IMR-90 (cell line): ENCODE data around the gene TFEB. TPM values are rescaled to one million over a fixed set of nuclear protein-coding genes. Genes with fewer than 3 reads are reported as not detected.

ENCODE experiments used
- ATAC-seq: fragments of 200-7000 bp; cut with Tn5 transposase; 2 replicates; pipeline ENCODE4 v1.9.1; 2020; ENCODE audit warnings: low read depth, mild to moderate bottlenecking, moderate library complexity
- BruUV-seq: library from RNA; stranded (reverse); fragments of 400-500 nt; replicated peaks from 2 replicates; lab custom pipeline; 2021; lab: Mats Ljungman, UMichigan
- CTCF ChIA-PET: fragments of 300-600 bp; formaldehyde crosslinking; extraction: SDS; loops from one replicate; lab custom pipeline; 2021; ENCODE audit warnings: antibody characterized with exemption; lab: Yijun Ruan, JAX
- POLR2A ChIA-PET: fragments of 300-600 bp; sonication (Branson Sonifier 250); formaldehyde crosslinking; loops from one replicate; lab custom pipeline; 2022; ENCODE audit warnings: antibody characterized with exemption; ENCODE audit not compliant: unreplicated experiment; lab: Charles Lee
- DNase-seq: peaks from one replicate; pipeline ENCODE4 v3.0.0; 2013
- H2AFZ ChIP-seq: replicated peaks from 2 replicates; pipeline ENCODE3; 2013; ENCODE audit warnings: low read length, mild to moderate bottlenecking; ENCODE audit not compliant: poor library complexity
- H2AK5ac ChIP-seq: 2 replicates; pipeline ENCODE4 v1.6.1; 2013; ENCODE audit warnings: low read depth, low read length, inconsistent platforms
- H2AK9ac ChIP-seq: replicated peaks from 2 replicates; pipeline ENCODE3; 2013; ENCODE audit warnings: mild to moderate bottlenecking, low read depth, low read length, moderate library complexity; ENCODE audit not compliant: poor library complexity
- H2BK120ac ChIP-seq: 2 replicates; pipeline ENCODE4 v1.6.1; 2013; ENCODE audit warnings: low read depth, low read length, inconsistent platforms
- H2BK15ac ChIP-seq: 3 replicates; pipeline ENCODE4 v1.6.1; 2013; ENCODE audit warnings: low read depth, low read length, inconsistent platforms
- H2BK20ac ChIP-seq: 2 replicates; pipeline ENCODE4 v1.6.1; 2013; ENCODE audit warnings: low read depth, mild to moderate bottlenecking, inconsistent platforms, low read length, moderate library complexity
- H2BK5ac ChIP-seq: 2 replicates; pipeline ENCODE4 v1.6.1; 2013; ENCODE audit warnings: mild to moderate bottlenecking, low read depth, low read length, inconsistent platforms; ENCODE audit not compliant: poor library complexity, severe bottlenecking
- H3K14ac ChIP-seq: replicated peaks from 2 replicates; pipeline ENCODE4 v1.6.1; 2013; ENCODE audit warnings: low read depth, low read length, inconsistent platforms
- H3K18ac ChIP-seq: 2 replicates; pipeline ENCODE4 v1.6.1; 2013; ENCODE audit warnings: low read depth, low read length, control low read depth
- H3K23ac ChIP-seq: 2 replicates; pipeline ENCODE4 v1.6.1; 2013; ENCODE audit warnings: low read depth, low read length, inconsistent platforms
- H3K27ac ChIP-seq: 2 replicates; pipeline ENCODE4 v1.5.1; 2013; ENCODE audit warnings: mild to moderate bottlenecking, control low read depth, low read length; ENCODE audit not compliant: insufficient read depth
- H3K27me3 ChIP-seq: 2 replicates; pipeline ENCODE4 v1.6.1; 2013; ENCODE audit warnings: low read length; ENCODE audit not compliant: control insufficient read depth, insufficient read depth
- H3K36me3 ChIP-seq: 2 replicates; pipeline ENCODE4 v1.6.1; 2013; ENCODE audit warnings: low read length, mixed read lengths; ENCODE audit not compliant: control insufficient read depth, insufficient read depth
- H3K4ac ChIP-seq: 2 replicates; pipeline ENCODE4 v1.6.1; 2013; ENCODE audit warnings: low read depth, low read length, inconsistent platforms
- H3K4me1 ChIP-seq: 2 replicates; pipeline ENCODE4 v1.6.1; 2013; ENCODE audit warnings: low read length, mixed read lengths; ENCODE audit not compliant: control insufficient read depth, insufficient read depth
- H3K4me2 ChIP-seq: 2 replicates; pipeline ENCODE4 v1.6.1; 2013; ENCODE audit warnings: low read depth, mild to moderate bottlenecking, control low read depth, low read length, moderate library complexity
- H3K4me3 ChIP-seq: 2 replicates; pipeline ENCODE4 v1.5.1; 2013; ENCODE audit warnings: low read depth, mild to moderate bottlenecking, control low read depth, low read length, moderate library complexity; ENCODE audit not compliant: insufficient read depth
- H3K56ac ChIP-seq: 2 replicates; pipeline ENCODE4 v1.6.1; 2013; ENCODE audit warnings: low read length, inconsistent platforms; ENCODE audit not compliant: insufficient read depth; ENCODE audit errors: extremely low read depth
- H3K79me1 ChIP-seq, 2 experiments: 2 replicates each; pipeline ENCODE4 v1.6.1; 2013; ENCODE audit warnings: low read length in 2 of 2, inconsistent platforms in 1 of 2, low read depth in 1 of 2
- H3K9ac ChIP-seq: 2 replicates; pipeline ENCODE4 v1.6.1; 2013; ENCODE audit warnings: low read depth, low read length, control low read depth
- H3K9me1 ChIP-seq: 2 replicates; pipeline ENCODE4 v1.6.1; 2013; ENCODE audit warnings: low read length, inconsistent platforms; ENCODE audit not compliant: insufficient read depth
- H3K9me3 ChIP-seq: 2 replicates; pipeline ENCODE4 v1.6.1; 2013; ENCODE audit warnings: low read length; ENCODE audit not compliant: control insufficient read depth, insufficient read depth
- H4K20me1 ChIP-seq: 2 replicates; pipeline ENCODE4 v1.6.1; 2013; ENCODE audit warnings: low read length, inconsistent platforms; ENCODE audit not compliant: insufficient read depth
- H4K5ac ChIP-seq: 2 replicates; pipeline ENCODE4 v1.6.1; 2013; ENCODE audit warnings: mild to moderate bottlenecking, low read depth, low read length, control low read depth
- H4K8ac ChIP-seq, 2 experiments: 2 replicates each; pipeline ENCODE4 v1.6.1; 2013; ENCODE audit warnings: low read depth in 2 of 2, low read length in 2 of 2, control low read depth in 1 of 2, inconsistent platforms in 1 of 2
- H4K91ac ChIP-seq: 2 replicates; pipeline ENCODE4 v1.6.1; 2013; ENCODE audit warnings: low read depth, low read length, inconsistent platforms; ENCODE audit not compliant: insufficient read depth
- CHD1 ChIP-seq: IDR thresholded peaks from 2 replicates; pipeline ENCODE4 v1.6.1; 2012; ENCODE audit warnings: low read depth, low read length, improper control_type of control experiment
- ELK1 ChIP-seq: fragments of 150-350 bp; IDR thresholded peaks from 2 replicates; pipeline ENCODE4 v1.6.1; 2016; ENCODE audit warnings: low read depth, mild to moderate bottlenecking, low read length, moderate library complexity, borderline replicate concordance
- FOS ChIP-seq: fragments of 150-350 bp; IDR thresholded peaks from 2 replicates; pipeline ENCODE4 v1.6.1; 2016; ENCODE audit warnings: low read depth, low read length
- MAFK ChIP-seq: IDR thresholded peaks from 2 replicates; pipeline ENCODE4 v1.6.1; 2012; ENCODE audit warnings: low read depth, low read length, improper control_type of control experiment
- MXI1 ChIP-seq: IDR thresholded peaks from 2 replicates; pipeline ENCODE4 v1.6.1; 2012; ENCODE audit warnings: low read depth, mild to moderate bottlenecking, low read length, moderate library complexity, borderline replicate concordance
- NFE2L2 ChIP-seq: fragments of 150-350 bp; IDR thresholded peaks from 2 replicates; pipeline ENCODE4 v1.6.1; 2016; ENCODE audit warnings: low read depth, mild to moderate bottlenecking, low read length
- RFX5 ChIP-seq: IDR thresholded peaks from 2 replicates; pipeline ENCODE4 v1.8.0; 2012; ENCODE audit warnings: low read depth, mild to moderate bottlenecking, low read length, moderate library complexity
- USF2 ChIP-seq: fragments of 150-350 bp; IDR thresholded peaks from 2 replicates; pipeline ENCODE4 v1.6.1; 2017; ENCODE audit warnings: mild to moderate bottlenecking, antibody characterized with exemption, low read length, low read depth
- WGBS, 2 experiments: methylation state at CpG; one replicate each; pipeline versions ENCODE4 v1.1.5 to v1.1.7; 2013; ENCODE audit warnings: missing lambda C conversion rate in 2 of 2; ENCODE audit not compliant: insufficient read length in 1 of 2; ENCODE audit errors: extremely low coverage in 2 of 2; 5-methylcytosine and 5-hydroxymethylcytosine counted together
- dilution Hi-C: fragments of 300-500 bp; cut with HindIII; formaldehyde crosslinking; loops from one replicate; pipeline ENCODE4 v1.14.3; 2018; ENCODE audit warnings: low sequenced_read_pairs; ENCODE audit not compliant: unreplicated experiment
- in situ Hi-C: fragments of 300-500 bp; cut with MboI; formaldehyde crosslinking; loops from 3 replicates; pipeline ENCODE4 v1.14.3; 2019; ENCODE audit warnings: low sequenced_read_pairs, inconsistent platforms, mixed read lengths
- intact Hi-C: fragments of 100-400 bp; cut with micrococcal nuclease; formaldehyde crosslinking; loops from 2 replicates; pipeline ENCODE4 v1.10.0; 2022
- polyA plus RNA-seq, 3 experiments: library from polyadenylated mRNA; depleted of rRNA; stranded (reverse); fragments of >200 nt; gene quantifications; 2 replicates each; pipeline ENCODE4 v1.2.3, GENCODE V29; 2012; ENCODE audit warnings: low replicate concordance in 1 of 3
- total RNA-seq: library from RNA; depleted of rRNA; stranded (reverse); fragments of >200 nt; gene quantifications from 2 replicates; pipeline ENCODE4 v1.2.3, GENCODE V29; 2012

The TFEB gene
- total and polyA plus RNA-seq, 2 of the 4 experiments (the other 2 are of a cell fraction): 4.5 to 4.9 TPM

- TF ChIP-seq ELK1 (no peak), RFX5 (no peak)
Observed at GRCh38 chr6:41732149-41732548, 3.3 kb downstream of the TFEB start (continued).

GRCh38 chr6:41731561-41732086 is 3.8 kb downstream of the TFEB start:
- no peaks in the 10 kb centered on the region for H3K36me3 ChIP-seq
- no peak overlapping the region for H4K8ac ChIP-seq
- dilution Hi-C loops (no loop called here), intact Hi-C loops (no loop called here), in situ Hi-C loops (no loop called here)
- no peak overlapping the region for H3K27ac ChIP-seq
- H4K20me1 ChIP-seq: no peaks in the 10 kb centered on the region
- no TSS peak for BruUV-seq
- H2AK9ac ChIP-seq: no peak overlapping the region
- peaks cover 18% of the 10 kb centered on the region for H3K4me1 ChIP-seq
- no peak overlapping the region for H3K4ac ChIP-seq
- no peak overlapping the region for H2BK15ac ChIP-seq
- ChIA-PET POLR2A (no interaction called here), CTCF (no interaction called here)
- H3K79me1 ChIP-seq: peaks cover 6 to 23% of the 10 kb centered on the region in 2 experiments; a peak in 2 of 4 replicates
- no peak overlapping the region for H2BK5ac ChIP-seq
- H3K27me3 ChIP-seq: no peaks in the 10 kb centered on the region
- no peak overlapping the region for H3K56ac ChIP-seq
- H2AFZ ChIP-seq: no peak overlapping the region
- H3K4me2 ChIP-seq: no peak overlapping the region
- H3K14ac ChIP-seq: no peak overlapping the region
- no peak for TF ChIP-seq FOS
- no peak for TF ChIP-seq MXI1
- no peak for TF ChIP-seq USF2
- no peak for TF ChIP-seq MAFK
- no peak for TF ChIP-seq NFE2L2
- TF ChIP-seq RFX5: no peak
- TF ChIP-seq CHD1: no peak
- no peak overlapping the region for H3K4me3 ChIP-seq
- no peak overlapping the region for H4K5ac ChIP-seq
- DNase-seq (no peak), ATAC-seq (no peak)
- no peaks in the 10 kb centered on the region for H3K9me3 ChIP-seq
- H3K9me1 ChIP-seq: peaks cover 9% of the 10 kb centered on the region; the same call in 1 of the 2 replicates
- H3K9ac ChIP-seq: no peak overlapping the region
- WGBS, 2 experiments: 76% methylated on average over 4 of the region's 7 CpGs; no CpG with 5 or more reads in 1 of the 2 experiments
- H3K18ac ChIP-seq: no peak overlapping the region
- no peak overlapping the region for H2BK20ac ChIP-seq
- no peak overlapping the region for H2AK5ac ChIP-seq
- H4K91ac ChIP-seq: no peak overlapping the region
- no peak overlapping the region for H2BK120ac ChIP-seq
- H3K23ac ChIP-seq: no peak overlapping the region
